Psoas muscle (tissue), 8 donors: ENCODE measurements around the gene CPED1. TPM values are rescaled to one million over a fixed set of nuclear protein-coding genes. Genes with fewer than 3 reads are reported as not detected.

Experiments used
- ATAC-seq, 4 donors: fragments of 200-7000 bp; cut with Tn5 transposase; one replicate each; pipeline ENCODE4 v1.9.1; 2020; ENCODE audit warnings: moderate library complexity in 3 of 4, mild to moderate bottlenecking in 2 of 4
- DNase-seq, 2 donors: peaks; one replicate each; pipeline ENCODE4 v3.0.0-alpha.2; 2020
- H3K27ac ChIP-seq: fragments of 200-600 bp; one replicate; pipeline ENCODE4 v1.8.0; 2022
- H3K27me3 ChIP-seq, 3 donors: fragments of 200-600 bp in 1 of 3; one replicate each; pipeline versions ENCODE4 v1.6.1 to v1.8.0; 2013 to 2022; ENCODE audit warnings: low read length in 2 of 3, mild to moderate bottlenecking in 2 of 3, moderate library complexity in 1 of 3; ENCODE audit not compliant: insufficient read depth in 3 of 3
- H3K36me3 ChIP-seq, 2 donors: fragments of 200-600 bp in 1 of 2; one replicate each; pipeline versions ENCODE4 v1.6.1 to v1.8.0; 2013 to 2022; ENCODE audit warnings: low read depth in 1 of 2, mild to moderate bottlenecking in 1 of 2, moderate library complexity in 1 of 2; ENCODE audit not compliant: insufficient read depth in 1 of 2
- H3K4me1 ChIP-seq: fragments of 200-600 bp; one replicate; pipeline ENCODE4 v1.8.0; 2022
- H3K4me3 ChIP-seq: fragments of 200-600 bp; one replicate; pipeline ENCODE4 v1.8.0; 2022; ENCODE audit warnings: mild to moderate bottlenecking
- H3K9me3 ChIP-seq: fragments of 200-600 bp; one replicate; pipeline ENCODE4 v1.8.0; 2022
- WGBS, 3 donors: extraction: QIAGEN DNeasy Blood & Tissue Kit; methylation state at CpG; one replicate each; pipeline versions ENCODE4 v1.1.6 to v1.1.7; 2013; 5-methylcytosine and 5-hydroxymethylcytosine counted together
- intact Hi-C, 2 donors: fragments of 100-400 bp; cut with DNase I; formaldehyde crosslinking; loops; one replicate each; pipeline versions ENCODE4 v1.11.0 to v1.14.2; 2022
- polyA plus RNA-seq, 3 donors: library from polyadenylated mRNA; stranded (reverse); fragments of 200-250 nt; gene quantifications; one replicate each; pipeline ENCODE4 v1.2.3, GENCODE V29; 2013
- total RNA-seq, 4 donors: library from RNA; stranded (reverse); fragmentation: NEBNext Ultra II Directional in 2 of 4; extraction: Animal tissue kit (Norgen Biotek cat#: 25700) in 2 of 4; gene quantifications; one replicate each; pipeline versions ENCODE4 v1.2.1 to v1.2.4, GENCODE V29; 2021 to 2023
- TF ChIP-seq, protein P1 (sequence below): fragments of 200-600 bp; IDR thresholded peaks from one replicate; pipeline ENCODE4 v1.8.0; 2022; ENCODE audit warnings: antibody characterized with exemption
- donor health status: healthy with polysubstance abuse.
- donor health status: DM: no; HTN: no; CAD: no; lungs with moderate emphysema.
- donor health status: Bipolar disorder and iron deficiency.
- donor health status: healthy.
- donor health status: DM: yes; HTN: yes; CAD: no.
- donor health status: DM: no; HTN: no; CAD: no.
- donor health status: DM: no; HTN: no; CAD: no.
- donor health status: DM: yes; HTN: yes; CAD: no.

CPED1 gene
- total and polyA plus RNA-seq, 7 donors, result 0.90 to 39.2 (median 12.0) TPM

DNA sequence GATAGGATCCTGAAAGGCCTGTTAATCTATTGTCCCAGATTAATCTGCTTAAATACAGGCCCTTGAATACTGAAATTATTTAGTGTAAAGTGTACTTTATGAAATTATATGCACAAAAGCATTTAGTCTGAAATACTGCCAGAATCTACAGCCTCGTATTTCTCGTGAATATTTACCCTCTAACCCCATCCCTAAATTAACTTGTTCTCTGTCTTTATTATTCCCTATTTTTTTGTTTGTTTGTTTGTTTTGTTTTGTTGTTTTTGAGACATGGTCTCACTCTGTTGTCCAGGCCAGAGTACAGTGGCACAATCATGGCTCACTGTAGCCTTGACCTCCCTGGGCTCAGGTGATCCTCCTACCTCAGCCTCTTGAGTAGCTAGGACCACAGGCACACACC is 2.7 kb upstream of the CPED1 start:
- intact Hi-C loops, result loop anchor here (2.0 to 5.0 kb wide), 4 partner anchors 34 to 121 kb away; partner anchors contain the start of gene ING3 (in 1 of the 2)

DNA sequence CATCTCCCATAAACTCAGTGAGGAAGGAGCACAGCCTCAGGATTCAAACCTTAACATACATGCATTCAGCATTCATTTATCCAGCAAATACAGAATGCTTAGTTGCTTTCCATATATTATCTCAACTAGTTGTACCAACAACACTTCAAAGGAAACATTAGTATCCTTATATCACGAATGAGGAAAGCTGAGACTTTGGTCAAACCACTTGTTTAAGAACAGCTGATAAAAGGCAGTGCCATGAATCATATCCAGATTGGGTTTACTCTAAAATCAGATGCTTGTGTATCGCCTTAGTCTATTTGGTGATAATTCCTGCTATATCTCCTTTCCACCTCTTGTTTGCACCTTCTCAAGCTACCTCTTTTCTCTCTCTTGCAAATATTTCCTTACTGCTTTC is 1.9 kb upstream of the CPED1 start:
- intact Hi-C loops, result loop anchor here (1.0 to 5.0 kb wide), 5 partner anchors 34 to 121 kb away; partner anchors contain the start of gene ING3 (in 1 of the 2)
- no peaks in the 10 kb centered on the region for H3K27me3 ChIP-seq
- H3K27ac ChIP-seq, result no peak overlapping the region
- H3K9me3 ChIP-seq, result no peaks in the 10 kb centered on the region
- H3K4me3 ChIP-seq, result no peak overlapping the region
- no peaks in the 10 kb centered on the region for H3K36me3 ChIP-seq
- no peaks in the 10 kb centered on the region for H3K4me1 ChIP-seq
- WGBS, 3 donors, result 48 to 70% (median 64%) methylated on average over 2 of the region's 2 CpGs
- DNase-seq (no peak), ATAC-seq (no peak)
- TF ChIP-seq, protein P1, sequence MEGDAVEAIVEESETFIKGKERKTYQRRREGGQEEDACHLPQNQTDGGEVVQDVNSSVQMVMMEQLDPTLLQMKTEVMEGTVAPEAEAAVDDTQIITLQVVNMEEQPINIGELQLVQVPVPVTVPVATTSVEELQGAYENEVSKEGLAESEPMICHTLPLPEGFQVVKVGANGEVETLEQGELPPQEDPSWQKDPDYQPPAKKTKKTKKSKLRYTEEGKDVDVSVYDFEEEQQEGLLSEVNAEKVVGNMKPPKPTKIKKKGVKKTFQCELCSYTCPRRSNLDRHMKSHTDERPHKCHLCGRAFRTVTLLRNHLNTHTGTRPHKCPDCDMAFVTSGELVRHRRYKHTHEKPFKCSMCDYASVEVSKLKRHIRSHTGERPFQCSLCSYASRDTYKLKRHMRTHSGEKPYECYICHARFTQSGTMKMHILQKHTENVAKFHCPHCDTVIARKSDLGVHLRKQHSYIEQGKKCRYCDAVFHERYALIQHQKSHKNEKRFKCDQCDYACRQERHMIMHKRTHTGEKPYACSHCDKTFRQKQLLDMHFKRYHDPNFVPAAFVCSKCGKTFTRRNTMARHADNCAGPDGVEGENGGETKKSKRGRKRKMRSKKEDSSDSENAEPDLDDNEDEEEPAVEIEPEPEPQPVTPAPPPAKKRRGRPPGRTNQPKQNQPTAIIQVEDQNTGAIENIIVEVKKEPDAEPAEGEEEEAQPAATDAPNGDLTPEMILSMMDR, result no peak

More for the DNA sequence above, 2.7 kb upstream of the CPED1 start:
- no peaks in the 10 kb centered on the region for H3K4me1 ChIP-seq
- H3K4me3 ChIP-seq, result no peak overlapping the region
- WGBS, 3 donors, result 87 to 97% (median 94%) methylated on average over 2 of the region's 2 CpGs
- TF ChIP-seq, protein P1, result no peak
- no peaks in the 10 kb centered on the region for H3K9me3 ChIP-seq
- no peaks in the 10 kb centered on the region for H3K36me3 ChIP-seq
- ATAC-seq, result no peak
- no peaks in the 10 kb centered on the region for H3K27me3 ChIP-seq
- H3K27ac ChIP-seq, result no peak overlapping the region
- DNase-seq, result no peak

DNA sequence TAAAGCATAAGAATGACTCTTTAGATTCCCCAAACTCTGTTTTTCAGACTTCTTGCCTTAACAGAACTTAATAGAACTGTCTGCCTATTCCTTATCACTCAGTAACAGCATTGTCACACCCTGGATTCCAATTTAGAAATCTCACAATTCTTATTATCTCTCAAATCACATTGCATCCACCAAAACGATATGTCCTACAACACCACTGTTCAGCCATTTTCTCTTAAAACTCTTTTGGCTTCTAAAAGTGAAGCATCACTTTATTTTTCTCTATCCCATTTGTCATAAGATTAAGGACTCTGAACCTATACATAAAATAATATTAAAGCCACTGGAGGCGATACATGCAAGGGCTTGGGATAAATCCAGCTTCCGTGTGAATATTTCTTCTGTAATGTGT is 1.2 kb upstream of the CPED1 start:
- H3K27me3 ChIP-seq, result no peaks in the 10 kb centered on the region
- 1 to 3% (median 1%) methylated on average over 3 of the region's 3 CpGs for WGBS, 3 donors

DNA sequence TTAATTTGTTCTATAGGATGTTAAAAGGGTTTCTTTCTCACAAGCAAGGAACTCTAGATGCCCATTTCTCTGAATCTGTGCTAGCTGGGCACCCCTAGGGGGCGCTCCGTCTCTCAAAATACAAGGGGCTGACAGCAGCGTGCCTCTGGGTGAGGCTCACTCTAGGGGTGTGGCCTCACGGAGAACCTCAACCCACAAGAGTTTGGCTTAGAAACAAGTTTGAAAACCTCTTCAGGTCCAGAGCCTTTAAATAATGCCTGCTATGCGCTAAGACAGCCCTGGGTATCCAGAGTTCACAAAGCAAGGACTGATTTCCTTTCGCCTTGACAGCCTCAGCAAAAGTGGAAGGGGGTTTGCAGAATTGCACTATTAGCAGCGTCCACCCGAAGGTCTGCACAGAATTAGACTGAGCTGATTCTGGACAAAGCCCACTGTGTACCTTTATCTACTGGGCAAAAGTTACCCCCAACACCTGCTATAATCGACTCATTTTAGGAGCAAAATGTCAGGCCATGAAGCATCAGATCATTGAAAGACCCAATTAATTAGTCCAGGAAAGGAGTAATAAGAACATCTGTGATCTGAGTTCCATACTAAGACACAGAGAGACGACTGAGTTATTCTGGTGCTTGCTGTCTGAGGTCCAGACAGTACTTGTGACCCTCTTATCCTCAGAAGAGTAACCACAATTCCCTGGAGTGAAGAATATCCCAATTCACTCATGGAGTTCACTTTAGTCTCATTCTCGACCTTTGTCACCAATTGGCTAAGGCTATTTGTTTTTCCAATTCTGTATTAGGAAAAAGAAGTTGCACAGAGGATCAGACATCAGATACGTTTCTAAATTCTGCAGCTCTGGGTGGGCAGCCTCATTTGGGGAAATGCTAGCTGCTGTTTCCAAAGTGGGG is 574 bp upstream of the CPED1 start:
- intact Hi-C loops, result loop anchor here (1.0 to 5.0 kb wide), 5 partner anchors 36 to 119 kb away; partner anchors contain the start of gene ING3 (in 1 of the 2)
- TF ChIP-seq, protein P1, result peak; percentile 98
- H3K4me1 ChIP-seq, result peaks cover 12% of the 10 kb centered on the region

More for the DNA sequence above, 1.2 kb upstream of the CPED1 start:
- DNase-seq (no peak), ATAC-seq (no peak)
- Histone ChIP-seq H3K27ac (peak overlapping the region; percentile 94), H3K4me3 (no peak overlapping the region), H3K36me3 (no peaks in the 10 kb centered on the region), H3K9me3 (no peaks in the 10 kb centered on the region), H3K4me1 (peaks cover 5% of the 10 kb centered on the region)
- intact Hi-C loops, result loop anchor here (1.0 to 5.0 kb wide), 5 partner anchors 35 to 120 kb away; partner anchors contain the start of gene ING3 (in 1 of the 2)
- TF ChIP-seq, protein P1, result no peak

More for the DNA sequence above, 574 bp upstream of the CPED1 start:
- H3K36me3 ChIP-seq, result no peaks in the 10 kb centered on the region
- H3K4me3 ChIP-seq, result peak overlapping the region; percentile 75
- H3K27me3 ChIP-seq, result no peaks in the 10 kb centered on the region
- DNase-seq, result peak; percentile 90 to 95
- WGBS, 3 donors, result 0 to 2% (median 1%) methylated on average over 12 of the region's 12 CpGs
- no peaks in the 10 kb centered on the region for H3K9me3 ChIP-seq
- peak; percentile 83 to 89 (median 87) for ATAC-seq
- H3K27ac ChIP-seq, result peak overlapping the region; percentile 94
